Umbilical cord (tissue), 2 donors: ENCODE results near the gene PMIS2. TPM values are rescaled to one million over a fixed set of nuclear protein-coding genes. Genes with fewer than 3 reads are reported as not detected.
A peak's percentile ranks its signal among the peaks of the same experiment; 100 is the strongest.

ENCODE experiments used
- DNase-seq: peaks from one replicate; pipeline ENCODE4 v3.0.0-alpha.2; 2015; ENCODE audit warnings: low spot score
- total RNA-seq: library from RNA; depleted of rRNA; stranded (reverse); fragments of >200 nt; gene quantifications from one replicate; pipeline ENCODE4 v1.2.3, GENCODE V29; 2014; ENCODE audit warnings: low replicate concordance; ENCODE audit not compliant: insufficient read depth

The PMIS2 gene
- not detected for total RNA-seq

DNA sequence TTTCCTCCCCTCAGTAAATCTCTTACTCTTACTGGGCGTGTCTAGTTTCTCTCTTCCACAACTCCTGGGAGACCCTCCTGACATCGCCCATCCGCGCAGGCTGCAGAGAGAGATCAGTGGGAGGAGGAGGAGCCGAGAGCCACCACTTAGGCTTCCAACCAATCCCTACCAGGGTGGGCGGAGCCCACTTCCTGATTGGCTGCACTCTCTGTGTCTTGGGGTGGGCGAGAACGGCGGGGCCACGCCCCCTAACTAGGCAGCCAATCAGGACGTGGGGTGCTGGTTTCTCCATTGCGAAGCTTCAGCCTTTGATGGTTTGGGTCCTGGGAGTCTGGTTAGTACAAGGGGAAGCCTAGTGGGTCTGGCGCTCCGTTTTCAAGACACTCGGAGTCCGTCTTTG, at the start of gene PMIS2:
PMIS2 (plus strand) TSS at position 326 of the 400 bp plus-strand sequence. CDS start 87 bp downstream, outside the sequence.
- DNase-seq, result no peak

DNA sequence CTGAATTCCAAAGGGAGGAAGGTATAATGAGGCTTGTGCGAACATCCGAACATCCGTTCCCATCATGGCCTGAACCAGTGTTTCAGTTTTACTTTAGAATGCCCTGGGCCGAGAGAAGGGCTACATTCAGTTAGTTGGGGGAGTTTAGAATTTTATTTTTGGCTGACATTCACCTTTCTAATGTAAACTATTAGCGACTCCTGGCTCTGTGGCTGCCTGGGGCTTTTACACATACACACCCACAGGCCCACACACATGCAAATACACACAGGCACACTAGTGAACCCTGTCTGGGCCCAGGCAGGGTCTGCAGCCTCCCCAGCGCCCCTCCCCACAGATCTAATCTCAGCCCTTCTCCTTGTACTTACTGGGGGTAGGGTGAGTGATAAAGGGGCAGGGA, 46.7 kb upstream of the PMIS2 start:
- no peak for DNase-seq

DNA sequence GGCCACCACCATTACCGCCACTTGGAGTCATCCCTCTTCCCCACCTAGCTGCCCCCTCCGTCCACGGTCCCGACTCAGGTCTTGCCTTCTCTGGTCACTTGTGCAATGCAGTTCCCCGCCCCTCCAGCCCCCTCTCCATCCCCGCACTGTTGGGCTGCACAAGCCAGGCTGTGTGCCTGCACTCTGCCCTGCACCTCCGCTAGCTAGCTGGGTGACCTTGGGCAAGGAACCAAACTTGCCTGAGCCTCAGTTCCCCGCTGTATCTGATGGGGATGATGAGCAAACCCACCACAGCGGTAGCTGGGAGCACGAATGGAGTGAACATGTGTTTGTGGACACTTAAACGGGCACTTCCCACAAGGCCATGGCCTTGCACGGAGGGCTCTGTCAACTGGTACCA, 46.1 kb upstream of the PMIS2 start:
- DNase-seq, result no peak

DNA sequence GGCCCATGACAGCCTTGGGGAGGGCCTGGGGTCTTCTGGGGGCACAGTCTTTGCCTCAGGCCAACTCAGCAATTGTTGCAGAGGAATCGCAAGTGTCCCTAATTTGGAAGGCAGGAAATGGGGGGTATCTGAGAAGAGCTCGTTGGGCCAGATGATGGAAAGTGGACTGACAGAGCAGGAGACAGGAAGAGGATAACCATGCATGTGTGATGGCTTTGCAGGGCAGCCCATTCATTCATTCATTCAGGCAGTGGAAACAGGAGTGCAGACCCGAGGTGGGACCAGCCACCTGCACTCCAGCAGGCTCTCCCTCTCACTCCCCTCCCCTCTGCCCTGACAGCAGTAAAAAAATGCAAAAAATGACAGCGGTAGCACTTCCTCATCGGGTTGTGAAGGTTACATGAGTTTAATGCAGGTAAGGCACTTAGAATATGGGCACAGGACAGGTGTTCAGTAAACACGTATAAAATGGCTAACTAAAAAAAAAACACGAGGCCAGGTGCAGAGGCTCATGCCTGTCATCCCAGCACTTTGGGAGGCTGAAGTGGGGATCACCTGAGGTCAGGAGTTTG, 45.5 kb upstream of the PMIS2 start:
- DNase-seq, result no peak

DNA sequence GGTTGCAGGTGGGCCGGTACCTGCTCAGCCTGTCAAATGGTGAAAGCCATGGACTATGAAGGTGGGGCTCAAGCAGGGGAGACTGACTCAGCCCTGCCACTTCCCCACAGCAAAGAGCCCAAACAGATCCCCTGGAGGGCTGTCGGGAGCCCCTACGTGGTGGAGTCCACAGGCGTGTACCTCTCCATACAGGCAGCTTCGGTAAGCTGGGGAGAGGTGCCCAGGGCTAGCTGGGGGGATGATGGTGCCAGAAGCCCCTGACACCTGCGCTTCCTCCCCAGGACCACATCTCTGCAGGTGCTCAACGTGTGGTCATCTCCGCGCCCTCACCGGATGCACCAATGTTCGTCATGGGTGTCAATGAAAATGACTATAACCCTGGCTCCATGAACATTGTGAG, 43.8 kb upstream of the PMIS2 start:
- no peak for DNase-seq

DNA sequence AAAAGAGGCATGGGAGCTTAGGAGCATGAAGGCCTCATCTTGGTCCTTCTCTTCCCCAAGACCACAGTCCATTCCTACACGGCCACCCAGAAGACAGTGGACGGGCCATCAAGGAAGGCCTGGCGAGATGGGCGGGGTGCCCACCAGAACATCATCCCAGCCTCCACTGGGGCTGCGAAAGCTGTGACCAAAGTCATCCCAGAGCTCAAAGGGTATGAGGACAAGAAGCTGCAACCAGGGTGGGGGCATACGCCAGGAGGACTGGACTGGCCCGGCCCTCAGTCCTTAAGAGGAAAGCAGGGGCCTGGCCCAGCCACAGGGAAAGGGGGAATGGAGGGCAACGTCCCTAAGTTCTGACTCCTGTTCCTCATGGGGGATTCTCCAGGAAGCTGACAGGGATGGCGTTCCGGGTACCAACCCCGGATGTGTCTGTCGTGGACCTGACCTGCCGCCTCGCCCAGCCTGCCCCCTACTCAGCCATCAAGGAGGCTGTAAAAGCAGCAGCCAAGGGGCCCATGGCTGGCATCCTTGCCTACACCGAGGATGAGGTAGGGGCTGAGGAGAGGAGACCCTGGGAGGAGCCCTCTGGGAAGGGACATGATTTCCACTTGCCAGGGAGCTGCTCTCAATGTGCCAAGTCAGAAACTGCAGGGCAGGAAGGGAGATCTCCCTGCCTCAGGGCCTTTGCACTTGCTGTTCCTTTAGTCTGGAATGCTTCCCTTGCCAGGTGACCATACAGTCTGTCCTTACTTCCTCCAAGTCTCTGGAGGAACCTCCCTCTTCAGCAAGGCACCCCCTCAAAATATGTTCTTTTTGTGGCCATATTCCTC, 42.5 kb upstream of the PMIS2 start:
- no peak for DNase-seq

DNA sequence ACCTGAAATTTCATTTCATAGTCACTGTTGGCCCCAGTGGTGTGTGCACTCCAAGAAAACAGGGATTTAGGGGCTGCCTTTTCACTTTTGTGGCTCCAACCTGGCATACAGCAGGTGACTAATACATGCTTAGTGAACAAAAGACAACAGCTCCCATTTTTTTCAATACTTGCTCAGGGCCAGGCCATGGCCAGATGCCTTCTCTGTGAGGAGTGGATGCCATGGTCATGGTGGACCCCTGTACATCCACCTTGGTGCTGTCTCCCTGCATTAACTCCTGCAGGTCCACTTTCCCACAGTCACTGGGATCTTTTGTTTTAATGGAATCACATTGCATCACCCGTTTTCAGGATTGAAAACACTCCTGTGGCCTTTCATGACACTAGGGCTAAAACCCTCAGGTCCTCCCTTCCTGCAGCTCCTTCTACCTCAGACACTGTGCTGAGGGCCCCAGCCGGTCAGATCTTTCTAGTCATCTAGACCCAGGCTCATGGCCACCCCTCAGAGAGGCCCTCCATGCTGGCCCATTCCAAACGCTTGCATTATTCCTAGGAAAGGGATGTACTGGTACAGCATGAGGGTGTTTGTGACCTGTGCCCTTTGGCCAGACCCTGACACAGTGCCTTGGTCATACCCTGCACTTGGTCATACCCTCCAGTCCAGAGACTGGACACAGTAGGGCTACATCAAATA, 41.7 kb upstream of the PMIS2 start:
- no peak for DNase-seq

DNA sequence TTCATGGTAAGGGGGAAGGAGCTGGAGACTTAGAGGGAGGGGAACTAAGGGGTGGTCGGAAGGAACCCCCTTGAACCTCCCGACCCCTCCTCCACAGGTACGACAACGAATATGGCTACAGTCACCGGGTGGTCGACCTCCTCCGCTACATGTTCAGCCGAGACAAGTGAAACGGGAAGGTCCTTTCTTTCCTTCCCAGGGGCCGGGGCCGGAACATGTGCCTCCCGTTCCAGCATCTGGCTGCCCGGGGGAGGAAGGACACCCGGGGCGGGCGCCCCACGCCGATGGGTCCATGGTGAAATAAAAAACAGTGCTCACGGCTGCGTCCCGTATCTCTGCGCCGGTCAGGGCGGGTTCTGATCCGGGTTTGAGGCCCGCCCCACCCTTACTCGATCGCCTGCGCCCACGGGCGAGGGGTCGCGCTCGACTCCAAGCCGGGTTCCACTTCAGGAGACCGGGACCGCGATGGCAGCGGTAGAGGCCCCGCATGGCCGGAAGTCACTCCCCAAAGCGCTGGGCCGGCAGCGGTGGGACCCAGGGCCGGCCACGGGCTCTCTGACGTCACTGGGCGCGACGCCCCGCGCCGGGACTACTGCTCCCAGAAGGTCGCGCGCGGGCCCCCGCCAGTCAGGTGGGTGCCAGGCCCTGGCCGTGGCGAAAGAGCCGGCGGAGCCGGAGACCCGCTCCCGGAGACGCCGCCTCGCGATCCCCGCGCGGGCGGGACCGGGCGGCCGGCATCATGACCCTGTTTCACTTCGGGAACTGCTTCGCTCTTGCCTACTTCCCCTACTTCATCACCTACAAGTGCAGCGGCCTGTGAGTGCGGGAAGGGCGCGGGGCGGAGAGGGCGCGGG, 40.7 kb upstream of the PMIS2 start, which contains the start of gene TMEM147:
TMEM147 (plus strand) TSS at position 626 of the 854 bp plus-strand sequence; CDS start at position 740, 114 bp downstream.
- DNase-seq, result peak; percentile 89

DNA sequence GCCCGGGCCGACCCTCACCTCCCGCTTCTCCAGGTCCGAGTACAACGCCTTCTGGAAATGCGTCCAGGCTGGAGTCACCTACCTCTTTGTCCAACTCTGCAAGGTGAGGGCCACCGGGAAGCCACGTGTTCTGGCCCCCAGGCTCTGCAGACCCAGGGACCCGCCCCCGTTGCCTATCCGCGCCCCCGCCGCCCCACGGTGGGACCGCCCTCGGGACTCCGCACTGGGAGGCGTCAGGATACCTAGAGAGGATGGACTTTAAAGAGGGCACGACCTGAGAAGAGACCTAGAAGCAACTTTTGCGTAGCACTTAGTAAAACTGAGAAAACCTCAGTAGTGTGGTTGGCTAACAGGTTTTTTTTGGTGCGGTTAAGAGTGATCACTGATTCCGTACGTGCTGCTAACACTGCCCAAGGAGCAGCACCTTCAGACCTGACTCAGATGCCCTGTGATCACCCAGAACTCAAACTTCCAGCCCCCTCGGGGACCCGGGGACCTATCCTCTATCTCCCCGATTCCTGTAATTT, 40.1 kb upstream of the PMIS2 start:
- DNase-seq, result peak; percentile 22

DNA sequence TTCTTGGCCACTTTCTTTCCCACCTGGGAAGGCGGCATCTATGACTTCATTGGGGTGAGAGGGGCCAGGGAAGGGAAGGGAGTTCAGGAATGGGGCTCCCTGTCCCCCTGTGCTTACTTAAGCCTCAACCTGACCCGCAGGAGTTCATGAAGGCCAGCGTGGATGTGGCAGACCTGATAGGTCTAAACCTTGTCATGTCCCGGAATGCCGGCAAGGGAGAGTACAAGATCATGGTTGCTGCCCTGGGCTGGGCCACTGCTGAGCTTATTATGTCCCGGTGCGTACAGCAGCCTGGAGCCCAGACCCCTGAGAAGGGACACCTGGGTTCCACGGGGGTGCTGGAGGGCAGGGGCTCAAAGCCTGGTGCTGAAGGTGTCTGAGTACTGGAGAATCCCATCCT, 39.4 kb upstream of the PMIS2 start:
- no peak for DNase-seq

DNA sequence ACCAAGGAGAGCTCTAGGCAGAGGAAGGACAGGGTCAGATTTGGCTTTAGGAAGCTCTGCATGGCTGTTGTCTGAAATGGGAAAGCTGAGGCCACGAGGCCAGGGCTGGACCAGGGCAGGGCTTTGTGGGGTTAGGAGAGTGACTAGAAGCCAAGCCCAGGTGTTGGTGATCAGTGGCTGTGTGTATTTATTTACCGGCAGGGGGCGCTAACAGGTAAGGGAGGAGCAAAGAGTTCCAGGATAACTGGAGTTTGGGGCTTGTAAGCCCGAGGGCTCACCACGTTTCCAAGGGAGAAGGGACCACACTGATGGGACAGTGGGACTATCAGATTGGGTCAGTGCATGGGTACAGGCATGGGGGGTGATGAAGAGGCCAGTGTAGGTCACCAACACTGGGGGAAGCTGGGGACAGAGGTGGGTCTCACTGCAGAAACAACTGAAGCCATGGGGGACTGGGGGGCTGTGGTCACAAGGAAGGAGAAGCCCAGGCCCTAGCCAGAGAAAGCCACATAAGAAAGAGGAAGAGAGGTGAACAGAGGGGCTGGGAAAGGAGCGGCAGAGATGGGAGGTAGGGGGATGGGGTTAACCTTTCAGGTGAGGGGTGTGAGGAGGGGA, 36.7 kb upstream of the PMIS2 start:
- peak; percentile 57 for DNase-seq

DNA sequence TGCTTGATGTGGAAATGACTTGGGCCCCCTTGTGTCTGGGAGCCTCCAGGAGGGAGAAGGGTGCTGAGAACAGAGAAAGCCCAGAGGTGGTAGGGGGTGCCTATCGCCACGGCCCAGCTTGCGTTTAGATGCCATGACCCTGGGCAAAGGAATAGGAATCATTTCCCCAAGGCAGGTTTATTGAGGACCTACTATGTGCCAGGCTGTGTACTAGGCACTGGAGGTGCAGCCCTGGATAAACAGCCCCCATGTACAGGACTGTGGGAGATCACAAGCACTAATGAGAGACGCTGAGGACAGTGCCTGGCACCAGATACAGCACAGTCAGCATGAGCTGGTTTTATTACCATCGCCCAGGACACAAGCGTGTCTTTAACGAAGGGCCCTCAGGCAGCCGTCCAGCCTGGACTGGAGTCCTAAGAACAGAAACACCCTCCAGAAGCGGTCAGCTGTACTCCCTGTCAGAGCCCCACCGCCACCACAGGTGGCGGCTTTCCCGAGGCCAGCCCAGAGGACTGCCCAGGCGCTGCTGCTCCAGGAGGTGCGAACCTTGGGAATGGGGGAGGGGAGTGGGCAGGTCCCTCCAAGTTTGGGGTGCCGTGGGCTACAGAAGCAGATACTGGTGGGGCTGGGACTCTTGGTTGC, 36.0 kb upstream of the PMIS2 start:
- no peak for DNase-seq

DNA sequence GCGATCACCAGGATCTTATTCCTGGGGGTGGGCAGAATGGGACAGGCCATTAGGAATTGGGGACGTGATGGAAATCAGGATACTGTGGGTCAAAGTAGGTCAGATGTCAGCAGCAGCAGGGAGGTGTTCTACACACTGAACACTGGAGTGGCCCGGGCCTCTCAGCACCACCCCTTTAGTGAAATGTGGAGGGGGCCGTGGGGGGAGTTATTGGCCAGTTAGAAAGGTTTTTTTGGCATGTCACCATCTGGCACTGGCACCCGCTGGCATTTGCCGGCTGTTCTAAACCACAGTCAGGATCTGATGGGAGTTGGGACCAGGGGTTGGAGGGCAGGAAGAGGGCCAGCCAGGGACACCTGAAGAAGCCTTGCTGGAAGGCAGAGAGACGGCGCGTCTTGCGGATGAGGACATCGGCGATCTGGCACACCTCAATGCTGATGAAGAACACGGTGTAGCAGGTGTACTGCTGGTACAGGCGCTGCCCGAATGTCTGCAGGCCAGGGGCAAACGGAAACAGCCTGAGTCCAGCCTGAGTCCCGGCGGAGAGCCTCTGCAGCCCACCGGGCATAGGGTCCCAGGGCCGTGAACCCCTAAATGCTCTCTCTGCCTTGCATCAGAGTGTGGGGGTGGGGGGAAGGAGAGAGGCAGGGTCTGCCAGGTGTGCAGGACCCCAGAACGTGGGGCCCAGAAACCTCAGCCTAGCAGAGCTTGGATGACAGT, 34.7 kb upstream of the PMIS2 start:
- DNase-seq, result no peak

DNA sequence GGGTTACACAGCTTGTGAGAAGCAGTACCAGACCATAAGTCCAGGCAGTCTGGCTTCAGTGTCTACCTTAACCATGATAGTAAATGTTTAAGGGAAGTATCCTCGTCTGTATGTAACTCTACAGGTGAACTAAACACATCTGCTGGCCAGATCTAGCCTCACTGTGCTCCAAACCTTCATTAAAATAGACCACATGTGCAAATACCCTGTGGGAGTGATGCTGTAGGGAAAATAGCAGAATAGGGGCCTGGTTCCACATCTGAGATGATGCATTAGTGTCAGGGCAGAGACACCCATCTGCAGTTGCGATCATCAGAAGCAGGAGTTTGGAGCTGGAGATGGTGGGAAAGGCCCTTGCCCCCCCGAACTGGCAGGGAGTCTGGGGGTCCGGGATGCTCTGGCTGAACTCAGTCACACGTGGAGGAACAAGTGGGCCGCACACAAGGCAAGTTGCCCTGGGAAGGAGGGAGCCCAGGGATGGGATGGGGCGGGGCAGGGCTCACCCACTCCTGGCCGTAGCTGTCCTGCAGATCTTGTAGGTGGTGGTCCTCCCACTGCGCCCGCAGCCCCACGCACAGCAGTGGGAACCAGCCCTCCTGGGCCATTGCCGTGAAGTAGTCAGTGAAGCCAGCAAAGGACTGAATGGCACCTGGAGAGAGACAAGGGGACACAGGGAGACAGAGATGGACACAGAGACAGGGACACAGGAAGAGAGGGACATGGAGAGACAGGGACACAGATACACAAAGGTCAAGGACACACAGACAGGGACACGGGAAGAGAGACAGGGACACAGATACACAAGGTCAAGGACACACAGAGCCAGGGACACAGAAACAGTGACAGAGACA, 33.2 kb upstream of the PMIS2 start:
- DNase-seq, result no peak

DNA sequence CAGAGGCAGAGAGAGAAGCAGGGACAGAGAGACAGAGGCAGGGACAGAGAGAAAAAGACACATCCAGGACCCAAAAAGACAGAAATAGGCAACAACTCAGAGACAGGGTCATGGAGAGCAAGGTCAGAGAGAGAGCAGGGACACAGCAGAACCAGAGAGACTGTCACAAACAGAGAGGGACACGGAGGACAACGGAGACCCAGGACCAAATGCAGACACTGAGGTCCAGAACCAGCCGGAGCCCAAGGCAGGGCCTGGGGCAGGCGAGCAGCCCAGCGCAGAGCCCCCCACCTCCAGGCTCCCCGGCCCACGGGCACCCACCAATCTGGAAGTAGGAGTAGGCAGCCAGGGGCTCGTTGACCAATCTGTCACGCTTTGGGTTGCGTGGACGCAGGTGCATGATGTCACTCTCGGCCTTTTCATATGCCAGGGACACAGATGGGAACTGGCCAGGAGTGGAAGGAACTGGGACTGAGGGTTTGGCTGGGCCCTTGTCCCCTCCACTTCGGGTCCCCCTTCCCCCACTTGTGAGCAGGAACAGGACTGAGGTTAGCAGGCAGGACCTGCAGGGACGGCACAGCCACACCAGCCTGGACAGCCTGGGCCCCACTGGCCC, 32.5 kb upstream of the PMIS2 start:
- DNase-seq, result no peak

DNA sequence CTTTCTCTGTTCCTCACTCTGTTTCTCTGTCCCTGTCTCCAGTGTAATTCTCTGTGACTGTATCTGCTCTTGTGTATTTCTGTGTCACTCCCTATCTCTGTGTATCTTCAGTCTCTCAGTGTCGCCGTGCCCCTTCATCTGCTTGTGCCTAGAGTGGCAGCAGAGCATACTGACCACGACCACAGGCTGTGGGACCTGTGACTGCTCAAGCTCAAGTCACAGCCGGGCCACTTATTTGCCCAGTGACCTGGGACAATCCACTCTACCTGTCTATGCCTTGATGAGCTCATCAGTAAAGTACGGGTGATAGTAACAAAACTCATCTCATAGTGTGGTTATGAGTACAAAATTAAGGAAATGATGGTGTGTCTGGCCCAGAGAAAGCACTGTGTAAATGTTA, 31.9 kb upstream of the PMIS2 start:
- no peak for DNase-seq

DNA sequence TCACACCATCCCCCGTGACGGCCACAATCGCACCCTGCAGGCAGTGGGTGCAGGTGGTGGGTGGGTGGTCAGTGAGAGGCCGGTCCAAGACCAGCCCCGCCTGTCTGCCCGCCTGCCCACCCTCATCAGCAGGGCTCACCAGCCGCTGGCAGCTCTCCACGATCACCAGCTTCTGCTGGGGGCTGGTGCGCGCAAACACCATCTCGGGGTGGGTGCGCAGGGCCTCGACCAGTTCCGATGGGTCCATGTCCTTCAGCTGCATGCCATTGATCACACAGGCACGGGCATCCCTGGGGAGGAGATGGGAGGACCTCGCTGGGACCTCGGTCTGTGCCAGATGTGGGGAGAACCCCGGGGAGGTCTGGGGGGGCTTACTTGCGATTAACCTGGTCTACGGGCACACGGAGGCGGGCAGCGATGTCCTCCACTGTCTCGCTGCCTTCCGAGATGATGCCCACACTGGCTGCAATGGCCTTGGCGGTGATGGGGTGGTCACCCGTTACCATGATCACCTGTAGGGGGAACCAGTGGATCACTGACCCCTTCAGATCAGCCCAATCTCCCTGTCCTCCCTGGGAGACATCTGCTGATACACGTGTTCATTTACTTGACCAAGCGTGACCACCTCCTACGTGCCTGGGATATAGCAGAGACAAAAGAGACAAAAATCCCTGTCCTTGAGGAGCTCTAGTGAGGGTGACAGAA, 30.5 kb upstream of the PMIS2 start:
- no peak for DNase-seq
